HG02943 (cell line): Measurements from ENCODE around the gene VPS11.
"Not testable (repeated sequence)": the region's sequence is repeated elsewhere in the genome, so short reads cannot be mapped to it uniquely, and the experiment has no call there.

ENCODE experiments used
- ATAC-seq: cut with Tn5 transposase; IDR thresholded peaks from one replicate; pipeline ENCODE4 v1.9.1; 2021; ENCODE audit warnings: mild to moderate bottlenecking, low read depth, moderate library complexity; ENCODE audit not compliant: unreplicated experiment

Gene VPS11

GRCh38 chr11:119100994-119101758, 33.6 kb downstream of the VPS11 start:
- peak; percentile 16 for ATAC-seq

GRCh38 chr11:119101759-119102423, 34.3 kb downstream of the VPS11 start, which contains the start of gene DPAGT1:
Gene DPAGT1 (minus strand): TSS chr11:119101853. CDS start chr11:119101655, 198 bp downstream.
- ATAC-seq: peak; percentile 81

- ATAC-seq: not testable (repeated sequence)
Measured at GRCh38 chr11:119103161-119103664, 35.6 kb downstream of the VPS11 start.

GRCh38 chr11:119103793-119104192, 36.2 kb downstream of the VPS11 start:
- ATAC-seq: no peak

- peak; percentile 72 for ATAC-seq
Measured at GRCh38 chr11:119106564-119107537, 39.2 kb downstream of the VPS11 start, which contains the start of gene C2CD2L. Gene C2CD2L (plus strand): TSS chr11:119107344. CDS start chr11:119107742, 398 bp downstream.

- ATAC-seq: no peak
Measured at GRCh38 chr11:119107538-119108145, 40.0 kb downstream of the VPS11 start.

GRCh38 chr11:119108146-119108856, 40.7 kb downstream of the VPS11 start:
- no peak for ATAC-seq

GRCh38 chr11:119108857-119109221, 41.2 kb downstream of the VPS11 start:
- ATAC-seq: no peak

GRCh38 chr11:119109843-119110242, 42.2 kb downstream of the VPS11 start:
- ATAC-seq: no peak

GRCh38 chr11:119110439-119110838, 42.8 kb downstream of the VPS11 start:
- no peak for ATAC-seq

GRCh38 chr11:119111361-119111925, 43.8 kb downstream of the VPS11 start:
- no peak for ATAC-seq

- no peak for ATAC-seq
Measured at GRCh38 chr11:119112314-119113020, 44.8 kb downstream of the VPS11 start.

GRCh38 chr11:119113716-119114115, 46.1 kb downstream of the VPS11 start:
- ATAC-seq: no peak

GRCh38 chr11:119114351-119114750, 46.7 kb downstream of the VPS11 start:
- ATAC-seq: no peak

- ATAC-seq: no peak
Measured at GRCh38 chr11:119115484-119116234, 48.0 kb downstream of the VPS11 start.

GRCh38 chr11:119116235-119116594, 48.6 kb downstream of the VPS11 start:
- no peak for ATAC-seq

- ATAC-seq: no peak
Measured at GRCh38 chr11:119116601-119117000, 49.0 kb downstream of the VPS11 start.
